T-helper 1 cell (primary cell): ENCODE results near the gene TRIM38.
"Not testable (repeated sequence)": the region's sequence is repeated elsewhere in the genome, so short reads cannot be mapped to it uniquely, and the experiment has no call there.

Source experiments
- DNase-seq, 5 donors: peaks; one replicate each; pipeline ENCODE4 v3.0.0-alpha.2; 2012 to 2020
- total RNA-seq, 4 donors: gene quantifications; one replicate each; lab custom pipeline; 2026; lab: John Stamatoyannopoulos, UW

Gene TRIM38, protein sequence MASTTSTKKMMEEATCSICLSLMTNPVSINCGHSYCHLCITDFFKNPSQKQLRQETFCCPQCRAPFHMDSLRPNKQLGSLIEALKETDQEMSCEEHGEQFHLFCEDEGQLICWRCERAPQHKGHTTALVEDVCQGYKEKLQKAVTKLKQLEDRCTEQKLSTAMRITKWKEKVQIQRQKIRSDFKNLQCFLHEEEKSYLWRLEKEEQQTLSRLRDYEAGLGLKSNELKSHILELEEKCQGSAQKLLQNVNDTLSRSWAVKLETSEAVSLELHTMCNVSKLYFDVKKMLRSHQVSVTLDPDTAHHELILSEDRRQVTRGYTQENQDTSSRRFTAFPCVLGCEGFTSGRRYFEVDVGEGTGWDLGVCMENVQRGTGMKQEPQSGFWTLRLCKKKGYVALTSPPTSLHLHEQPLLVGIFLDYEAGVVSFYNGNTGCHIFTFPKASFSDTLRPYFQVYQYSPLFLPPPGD
- 70.2 to 158 (median 128) reads per million in 4 donors for total RNA-seq

DNA sequence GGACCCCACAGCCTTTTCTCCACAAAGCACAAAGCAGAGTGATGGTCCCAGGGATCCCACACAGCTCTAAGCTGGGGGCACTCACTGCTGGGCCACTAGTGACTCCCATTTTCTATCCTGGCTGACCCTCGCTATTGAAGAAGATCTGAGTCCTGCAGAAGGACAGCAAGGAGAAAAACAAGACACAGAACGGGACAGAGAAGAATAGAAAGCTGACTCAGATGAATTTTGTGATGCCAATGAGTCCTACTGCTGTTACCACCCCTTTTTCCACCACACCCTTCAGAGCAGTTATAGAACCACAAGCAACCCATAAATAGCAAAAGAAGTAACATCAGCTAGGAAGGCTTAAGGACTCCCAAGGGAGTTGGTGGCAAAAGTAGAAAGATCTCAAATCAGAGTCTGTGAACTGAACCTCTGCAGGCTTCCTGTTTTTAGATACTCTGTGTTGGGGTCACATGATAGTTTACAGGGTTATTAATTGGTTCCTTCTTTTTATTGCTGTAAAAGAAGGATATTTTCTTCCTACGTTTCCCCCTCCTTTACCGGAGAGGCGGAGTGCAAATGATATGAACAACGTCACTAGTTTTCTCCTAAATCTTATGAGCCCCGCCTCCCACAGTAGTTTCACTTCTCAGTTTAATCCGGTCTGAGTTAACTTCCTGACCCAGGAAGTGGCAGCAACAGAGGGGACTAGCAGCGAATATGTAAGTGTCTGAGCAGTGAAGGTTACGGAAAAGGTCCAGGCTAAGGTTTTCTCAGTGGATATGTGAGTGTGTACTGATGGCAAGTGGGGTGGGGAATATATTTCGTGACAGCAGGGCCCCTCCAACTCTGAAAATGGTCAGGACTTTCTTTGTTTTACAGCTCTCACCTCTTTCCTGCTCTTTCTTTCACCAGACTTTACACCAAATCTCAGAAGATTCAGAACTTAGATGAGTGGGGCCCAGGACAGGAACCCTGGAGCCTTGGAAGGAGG lies at the start of gene TRIM38:
Gene TRIM38 (plus strand): TSS at position 654 of the 979 bp plus-strand sequence. CDS start 3,721 bp downstream, outside the sequence.
- peak; percentile 48 to 94 (median 77) for DNase-seq

DNA sequence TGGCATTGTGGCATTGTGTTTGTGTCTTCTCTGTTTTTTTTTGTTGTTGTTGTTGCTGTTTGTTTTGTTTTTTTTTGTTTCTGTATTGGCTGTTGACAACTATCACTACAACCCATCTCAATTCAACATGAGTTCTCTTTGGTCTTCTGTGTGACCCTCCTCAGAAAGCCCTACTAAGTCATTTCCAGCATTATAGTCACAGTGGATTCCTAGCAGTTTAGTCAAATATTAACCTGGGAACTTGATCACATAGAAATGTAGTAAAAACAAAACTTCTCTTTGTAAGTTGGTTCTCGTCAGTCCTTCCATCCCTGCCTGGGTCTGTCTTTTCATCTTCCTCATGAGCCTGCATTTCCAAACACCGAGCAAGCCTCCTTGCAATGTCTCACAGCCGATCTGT lies 48.9 kb upstream of the TRIM38 start:
- peak in 1 of 5 donors; percentile 3 for DNase-seq

DNA sequence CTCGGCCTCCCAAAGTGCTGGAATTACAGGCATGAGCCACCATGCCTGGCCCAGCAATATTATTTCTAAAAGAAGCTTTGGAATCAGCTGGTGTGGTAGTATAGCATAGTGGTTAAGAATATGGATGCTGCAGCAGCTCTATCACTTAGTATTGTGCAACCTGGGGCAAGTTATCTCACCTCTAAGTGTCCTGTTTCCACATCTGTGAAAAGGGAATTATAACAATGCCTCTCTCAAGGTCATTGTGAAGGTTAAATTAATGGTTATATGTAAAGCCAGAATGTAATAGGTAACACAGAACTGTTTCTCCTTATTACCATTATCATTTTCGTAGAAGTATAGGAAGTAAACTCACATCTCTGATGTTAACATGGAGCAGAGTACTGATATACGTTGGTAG lies 46.3 kb upstream of the TRIM38 start:
- DNase-seq: no peak

DNA sequence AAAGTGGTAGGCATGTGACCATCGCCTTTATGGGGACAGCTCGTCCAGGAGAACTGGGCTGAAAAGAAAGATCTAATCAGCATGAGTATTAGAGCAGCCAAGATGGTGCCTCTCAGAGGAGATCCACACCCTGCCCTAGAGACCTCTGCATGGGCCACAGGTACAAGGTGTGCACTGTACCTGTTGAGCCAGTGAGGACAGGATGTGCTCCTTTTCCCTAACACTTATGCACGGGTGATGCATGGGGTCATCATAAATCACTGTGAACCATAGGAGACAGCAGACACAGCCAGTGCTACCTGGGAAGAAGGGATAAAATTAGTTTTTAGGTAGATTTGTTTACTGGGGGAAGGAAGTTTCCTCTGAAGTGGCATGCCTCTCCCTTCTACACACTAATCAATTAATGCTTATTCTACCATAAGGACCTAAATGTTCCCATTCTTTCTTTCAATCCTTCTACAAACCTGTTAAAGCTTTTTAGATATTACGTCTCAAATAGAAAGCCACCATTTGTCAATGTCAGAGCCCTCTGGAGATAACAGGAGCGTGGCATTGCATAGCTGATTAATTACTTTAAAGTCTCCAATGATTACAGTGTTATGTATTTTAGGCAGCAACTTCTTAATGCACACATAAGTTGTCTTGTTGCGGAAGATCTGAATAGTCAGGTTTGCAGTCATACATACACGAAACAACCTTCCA lies 45.7 kb upstream of the TRIM38 start:
- no peak for DNase-seq

DNA sequence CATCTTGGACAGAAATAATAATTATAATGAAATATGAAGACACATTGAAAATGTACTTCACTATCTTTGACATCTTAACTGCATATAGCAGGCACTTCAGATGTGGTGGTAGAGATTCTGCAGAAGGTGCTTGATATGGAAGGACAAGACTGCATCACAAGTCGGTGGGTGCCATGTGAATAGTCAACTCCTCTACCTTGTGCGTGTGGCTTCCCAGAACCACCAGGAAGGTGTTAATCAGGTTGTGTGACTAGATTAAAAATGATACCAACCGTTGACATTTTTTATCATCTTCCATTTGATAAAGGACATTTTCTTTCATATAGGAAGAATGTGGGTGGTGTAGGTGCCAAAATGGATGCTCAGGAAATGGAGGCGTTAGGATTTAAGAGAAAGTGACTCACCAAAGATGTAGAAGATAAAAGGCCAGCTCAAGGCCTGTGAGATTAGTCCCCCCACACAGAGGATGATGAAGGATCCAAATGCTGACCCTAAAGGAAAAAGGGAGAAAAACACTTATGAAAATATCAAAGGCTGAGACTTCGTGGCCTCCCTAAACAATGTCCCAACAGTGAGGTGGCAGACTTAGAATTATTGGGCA lies 44.4 kb upstream of the TRIM38 start:
- DNase-seq: no peak

DNA sequence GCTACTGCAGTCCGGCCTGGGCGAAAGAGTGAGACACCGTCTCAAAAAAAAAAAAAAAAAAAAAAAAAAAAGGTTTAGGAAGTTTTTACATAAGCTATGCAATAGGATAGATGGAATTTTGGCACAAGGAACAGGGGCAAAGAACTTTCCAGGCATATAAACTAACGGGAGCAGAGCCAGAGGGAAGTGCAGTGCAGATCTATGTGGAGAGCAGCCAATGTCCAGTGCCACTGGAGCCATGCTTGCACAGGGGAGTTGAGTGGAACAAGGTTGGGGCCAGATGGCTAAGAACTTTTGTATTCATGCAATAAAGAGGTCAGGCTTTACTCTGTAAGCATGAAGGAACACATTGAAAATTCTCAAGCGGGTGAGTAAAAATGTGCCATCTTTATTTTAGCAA lies 42.9 kb upstream of the TRIM38 start:
- DNase-seq: no peak

DNA sequence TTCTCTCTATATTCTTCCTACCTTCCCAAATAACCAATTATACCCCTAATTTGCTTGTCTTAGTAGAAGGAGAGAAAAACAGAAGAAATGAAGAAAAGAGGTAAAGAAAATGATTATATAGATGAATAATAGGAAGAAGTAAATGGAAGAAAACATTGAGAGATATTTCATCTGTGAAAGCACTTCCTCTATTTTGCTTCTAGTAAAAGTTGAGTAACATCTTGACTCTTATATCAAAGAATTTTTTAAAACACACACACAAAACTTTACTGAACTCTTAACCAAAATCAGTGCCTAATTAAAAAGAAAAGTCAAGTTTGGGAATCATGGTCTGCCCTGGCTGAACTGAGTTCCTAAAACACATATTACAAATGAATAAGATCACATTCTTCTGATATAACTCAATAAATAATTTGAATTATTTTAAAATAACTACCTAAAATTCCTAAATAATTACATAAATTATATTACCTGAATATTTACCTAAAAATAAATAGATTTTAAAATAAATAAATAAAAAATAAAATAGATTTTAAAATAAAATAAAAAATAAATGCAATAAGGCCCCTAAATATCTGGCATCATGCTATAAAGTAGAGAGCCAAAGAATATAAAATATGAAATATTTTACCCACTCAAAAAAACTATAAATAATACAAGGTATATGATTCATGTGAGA lies 40.9 kb upstream of the TRIM38 start:
- no peak for DNase-seq

DNA sequence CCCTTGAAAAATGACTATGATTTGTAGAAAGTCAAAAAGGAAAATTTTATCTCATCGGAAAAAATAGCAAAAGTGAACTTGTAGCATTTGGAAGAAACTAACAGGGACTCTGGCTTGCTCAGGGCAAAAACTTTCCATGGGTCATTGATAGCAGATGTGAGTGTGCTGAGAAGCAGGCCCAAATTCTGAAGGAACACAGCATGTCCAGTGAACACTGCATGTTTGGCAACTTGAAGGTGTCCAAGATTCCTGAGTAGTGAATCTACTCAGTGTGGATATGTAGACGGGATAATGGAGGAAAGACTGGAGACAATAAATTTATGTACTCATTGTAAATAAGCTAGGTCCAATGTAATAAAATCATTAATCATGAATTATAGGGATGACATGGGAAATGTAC lies 40.3 kb upstream of the TRIM38 start:
- no peak for DNase-seq

DNA sequence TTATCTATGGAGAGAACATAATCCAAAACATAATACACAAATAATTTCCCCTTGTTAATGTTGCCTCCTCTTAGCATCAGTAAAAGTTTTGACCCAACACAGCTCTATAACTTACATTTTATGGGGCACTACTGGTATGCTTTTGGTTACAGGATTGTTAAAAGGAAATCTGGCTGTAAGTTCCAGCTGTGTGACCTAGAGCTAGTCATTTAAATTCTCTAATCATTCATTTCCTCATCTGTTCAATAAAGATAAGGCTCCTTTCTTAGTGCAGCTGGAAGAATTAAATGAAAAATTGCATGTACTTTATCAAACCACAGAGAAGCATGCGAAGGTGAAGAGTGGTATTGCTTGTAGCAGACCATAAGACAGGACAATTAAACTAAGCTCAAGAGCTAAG lies 36.7 kb upstream of the TRIM38 start:
- DNase-seq: no peak

DNA sequence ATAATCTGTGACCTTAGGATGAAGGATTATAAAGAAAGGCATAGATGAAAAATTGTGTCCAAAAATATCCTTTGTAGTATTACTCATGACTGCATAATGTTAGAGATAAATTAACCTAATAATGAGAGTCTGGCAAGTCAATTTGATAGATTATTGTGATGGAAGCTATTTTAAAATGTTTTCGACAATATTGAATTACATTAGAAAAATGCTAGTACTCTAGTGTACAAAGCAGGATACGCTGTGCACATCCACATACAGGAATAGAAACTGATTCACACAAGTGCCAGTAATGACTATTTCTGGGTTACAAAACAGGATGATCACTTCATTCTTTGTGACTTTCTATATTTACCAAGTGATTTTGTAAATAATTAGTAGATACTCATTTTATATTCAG lies 35.4 kb upstream of the TRIM38 start:
- peak in 1 of 5 donors; percentile 17 for DNase-seq

DNA sequence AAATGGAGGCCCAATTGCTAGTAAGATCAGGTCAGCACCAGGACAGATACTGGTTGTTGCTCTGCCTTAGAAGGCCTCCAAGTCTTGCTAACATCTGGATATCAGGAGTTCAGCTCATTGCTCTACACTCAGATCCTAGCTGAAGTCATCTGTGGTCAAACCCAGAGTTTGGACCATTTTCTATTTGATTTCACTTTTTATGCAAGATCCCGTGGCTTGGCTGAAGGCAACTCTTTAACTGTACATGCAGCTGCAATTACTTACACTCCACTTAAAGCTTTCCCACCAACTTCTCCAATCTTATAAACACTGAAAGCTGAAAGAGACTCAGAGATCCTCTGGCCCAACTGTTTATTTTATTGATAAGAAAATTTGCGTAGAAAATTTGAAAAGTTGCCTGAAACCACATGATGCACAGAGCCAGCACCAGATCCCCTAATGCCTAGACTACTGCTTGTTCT lies 34.8 kb upstream of the TRIM38 start:
- DNase-seq: no peak

DNA sequence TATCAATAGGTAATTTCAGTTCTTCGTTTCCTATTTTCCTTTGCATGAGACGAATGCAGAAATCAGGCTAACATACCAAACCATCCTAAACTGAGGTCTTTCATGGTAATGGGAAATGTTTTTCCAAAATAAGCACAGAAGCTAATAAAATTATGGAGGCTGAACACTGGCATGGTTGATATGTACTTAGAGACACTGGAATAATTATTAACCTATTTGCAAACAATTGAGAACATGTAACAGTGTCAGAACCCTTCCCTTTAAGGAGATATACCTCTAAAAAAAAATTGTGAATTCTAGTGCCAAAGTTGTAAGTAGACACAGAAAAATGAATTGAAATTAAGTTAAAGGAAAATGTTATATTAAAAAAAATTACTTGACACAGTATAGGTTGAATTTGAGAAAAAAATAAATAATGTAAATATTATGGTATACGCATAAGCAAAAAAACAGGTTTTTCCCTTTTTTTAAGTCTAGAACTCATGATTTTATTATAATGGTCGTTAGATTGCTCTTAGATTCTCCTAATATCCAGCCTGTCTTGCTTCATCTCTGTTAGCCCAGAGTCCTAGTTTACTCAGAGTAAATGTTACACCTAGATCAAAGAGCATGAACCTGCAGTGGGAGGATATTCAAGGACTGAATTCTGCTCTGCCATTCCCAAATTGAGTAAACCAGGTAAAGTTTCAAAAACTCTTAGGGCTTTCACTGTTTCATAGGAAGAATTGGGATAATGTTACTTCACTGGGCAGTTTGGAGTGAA lies 33.9 kb upstream of the TRIM38 start:
- no peak for DNase-seq

DNA sequence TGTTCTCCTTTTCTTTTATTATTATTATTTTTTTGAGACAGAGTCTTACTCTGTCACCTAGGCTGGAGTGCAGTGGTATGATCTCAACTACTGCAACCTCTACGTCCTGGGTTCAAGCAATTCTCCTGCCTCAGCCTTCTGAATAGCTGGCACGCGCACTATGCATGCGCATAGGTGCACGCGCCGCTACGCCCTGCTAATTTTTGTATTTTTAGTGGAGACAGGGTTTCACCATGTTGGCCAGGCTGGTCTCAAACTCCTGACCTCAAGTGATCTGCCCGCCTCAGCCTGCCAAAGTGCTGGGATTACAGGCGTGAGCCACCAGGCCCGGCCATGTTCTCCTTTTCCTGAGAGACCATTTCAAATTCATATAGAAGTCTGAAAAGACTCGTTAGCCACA lies 32.8 kb upstream of the TRIM38 start:
- not testable (repeated sequence) for DNase-seq

DNA sequence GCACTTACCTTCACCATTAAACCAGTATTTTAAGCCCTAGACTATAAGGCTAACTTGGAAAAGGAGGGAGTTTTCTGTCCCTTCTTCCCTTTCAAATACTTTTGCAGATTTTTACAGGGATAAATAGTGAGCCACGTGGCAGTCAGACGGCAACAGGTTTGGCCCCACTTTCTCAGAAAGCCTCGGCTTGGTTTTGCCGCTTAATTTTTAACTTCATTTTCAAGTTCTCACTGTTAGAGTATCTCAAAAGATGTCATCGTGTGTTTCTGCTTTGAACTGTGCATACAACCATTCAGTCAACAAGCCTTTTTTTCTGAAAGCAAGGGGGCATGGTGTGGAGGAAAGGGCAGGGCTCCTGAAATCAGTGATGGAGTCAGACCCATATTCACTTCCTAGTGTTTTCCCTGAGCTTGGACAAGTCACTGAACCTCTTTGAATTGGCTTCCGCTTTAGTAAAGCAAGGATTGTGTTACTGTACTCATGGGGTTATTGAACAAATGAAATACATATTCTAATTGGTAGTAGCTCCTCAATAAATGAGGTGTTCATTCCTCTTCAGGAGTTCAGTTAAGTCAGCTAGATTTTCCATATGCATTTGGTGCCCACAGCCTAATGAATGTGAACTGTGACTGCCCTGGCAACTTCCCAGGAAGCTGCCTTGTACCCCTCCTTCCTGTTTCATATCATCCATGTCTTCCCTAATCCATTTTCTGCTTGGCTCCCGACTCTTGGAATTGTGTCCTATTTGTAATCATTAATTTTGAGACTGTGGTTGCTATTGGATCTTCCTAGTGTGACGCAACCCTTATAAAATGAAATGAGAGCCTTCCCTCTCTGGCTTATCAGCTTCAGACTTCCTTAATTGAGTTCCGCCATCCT lies 31.8 kb upstream of the TRIM38 start, which contains the start of gene SLC17A2:
Gene SLC17A2 (minus strand): TSS at position 160 of the 879 bp plus-strand sequence. CDS start 4,895 bp downstream, outside the sequence.
- DNase-seq: no peak

DNA sequence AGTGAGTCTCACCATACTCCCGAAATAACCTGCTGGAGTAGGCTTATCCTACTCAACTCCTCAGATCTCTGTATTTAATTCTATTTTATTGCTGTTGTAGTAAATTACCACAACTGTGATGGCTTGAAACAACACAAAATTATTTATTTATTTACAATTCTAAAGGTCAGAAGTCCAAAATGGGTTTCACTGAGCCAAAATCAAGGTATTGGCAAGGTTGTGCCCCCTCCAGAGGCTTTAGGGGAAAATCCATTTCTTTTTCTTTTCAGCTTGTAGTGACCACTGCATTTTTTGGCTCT lies 31.2 kb upstream of the TRIM38 start:
- DNase-seq: no peak

DNA sequence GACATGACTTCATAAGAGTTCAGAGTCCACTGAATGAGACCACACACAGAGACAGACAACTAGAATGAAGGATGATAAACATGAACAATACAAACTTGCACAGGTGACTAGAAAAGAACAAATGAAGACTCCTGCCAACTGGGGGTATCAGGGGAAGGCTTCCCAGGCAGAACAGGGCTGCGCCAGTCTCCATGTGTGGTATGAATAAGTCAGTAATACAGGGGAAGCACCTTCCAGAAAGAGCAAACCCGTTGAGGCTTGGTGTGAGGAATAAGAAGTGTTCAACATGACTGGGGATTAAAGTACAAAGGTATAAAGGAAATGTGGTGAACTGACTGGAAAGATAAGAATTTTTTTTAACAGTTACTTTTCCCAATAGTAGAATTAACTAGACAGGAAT lies 28.4 kb upstream of the TRIM38 start:
- no peak for DNase-seq

DNA sequence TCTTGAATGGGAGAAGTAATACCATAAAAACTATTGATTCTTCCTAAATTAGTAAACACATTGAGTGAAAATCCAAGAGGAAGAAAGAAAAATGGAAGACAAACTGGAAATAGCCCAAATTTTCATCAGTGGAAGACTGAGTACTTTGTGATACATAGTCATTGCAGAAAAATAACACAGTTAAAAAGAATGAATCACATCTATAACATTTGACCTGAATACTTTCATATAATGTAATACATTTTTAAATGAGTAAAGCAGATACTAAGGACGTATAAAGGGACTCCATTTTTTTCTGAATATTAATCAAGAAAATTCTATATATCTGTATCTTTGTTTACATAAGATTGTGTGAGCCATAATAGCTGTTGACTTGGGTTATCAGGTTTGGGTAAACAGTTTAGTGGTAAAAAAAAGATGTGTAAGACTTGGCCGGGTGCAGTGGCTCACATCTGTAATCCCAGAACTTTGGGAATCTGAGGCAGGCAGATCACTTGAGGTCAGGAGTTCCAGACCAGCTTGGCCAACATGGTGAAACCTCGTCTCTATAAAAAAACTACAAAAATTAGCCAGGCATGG lies 27.8 kb upstream of the TRIM38 start:
- no peak for DNase-seq

DNA sequence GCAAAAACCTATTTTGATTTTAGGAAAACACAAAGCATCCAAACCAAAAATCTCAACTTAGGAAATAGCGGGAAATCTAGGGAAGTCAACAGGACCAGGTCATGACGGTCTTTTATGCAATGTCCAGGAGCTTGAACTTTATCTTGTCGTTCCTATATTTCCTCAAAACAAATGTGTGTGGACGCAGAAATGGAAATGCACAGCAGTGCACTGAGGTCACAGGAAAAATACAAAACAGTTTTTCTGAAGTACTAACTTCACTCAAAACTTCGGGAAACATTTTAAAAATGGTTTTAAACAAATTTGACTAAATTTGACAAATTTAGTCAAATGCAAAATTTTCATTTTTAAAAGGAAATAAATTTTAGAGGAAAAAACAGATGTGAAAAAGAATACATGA lies 26.6 kb upstream of the TRIM38 start:
- DNase-seq: no peak

DNA sequence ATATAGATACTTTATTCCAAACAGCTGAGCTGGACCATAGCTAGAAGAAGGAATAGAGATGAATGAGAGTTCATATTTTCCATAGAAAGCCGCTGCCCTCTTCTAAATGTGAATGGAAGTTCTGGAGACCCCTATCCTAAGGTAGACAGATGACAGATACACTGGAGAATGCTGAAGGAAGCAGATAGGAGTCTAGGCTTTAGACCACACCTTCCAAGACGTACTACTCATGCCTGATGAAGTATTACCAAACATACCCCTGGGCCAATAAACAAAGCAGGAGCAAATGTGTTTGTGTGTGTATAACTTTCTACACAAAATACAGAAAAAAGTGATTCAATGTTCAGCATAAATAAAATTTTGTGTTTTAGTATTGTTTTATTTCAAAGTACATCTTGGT lies 23.0 kb upstream of the TRIM38 start:
- no peak for DNase-seq
